Measurements from ENCODE around the gene RABL6.

Gene RABL6

DNA sequence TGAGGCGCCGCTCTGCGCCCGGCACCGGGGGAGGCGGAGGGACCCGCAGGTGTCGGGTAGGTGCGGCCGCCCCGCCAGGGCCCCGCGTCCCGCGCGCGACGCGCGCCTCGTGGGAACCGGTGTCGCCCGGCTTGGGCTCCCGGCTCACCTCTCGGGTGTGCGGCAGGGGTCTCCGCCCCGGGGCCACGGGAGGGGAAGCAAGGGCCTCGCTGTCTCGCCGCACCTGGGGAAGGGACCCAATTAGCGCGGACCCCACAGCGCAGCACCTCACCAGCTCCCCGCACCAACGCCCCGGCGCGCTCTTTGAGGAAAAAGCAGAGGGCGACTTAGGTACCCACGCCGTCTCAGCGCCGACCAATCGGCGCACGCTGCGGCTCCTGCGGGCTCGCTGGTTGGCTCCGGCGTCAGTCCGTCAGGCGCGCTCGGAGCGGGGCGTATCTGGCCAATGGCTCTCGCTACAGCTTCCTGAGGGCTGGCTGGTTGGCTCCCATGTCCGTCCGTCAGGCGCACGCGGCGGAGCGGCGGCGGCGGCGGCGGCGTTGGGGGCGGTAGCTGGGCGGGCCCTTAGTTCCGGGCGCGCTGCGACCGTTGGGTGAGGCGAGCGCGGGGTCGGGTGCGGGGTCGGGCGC, 78.3 kb downstream of the RABL6 start, which contains the start of gene TRAF2:
Gene TRAF2, plus strand, starts transcription at position 567 of the 629 bp plus-strand sequence. CDS start 12,225 bp downstream, outside the sequence.
- peak; percentile 96 for DNase-seq

DNA sequence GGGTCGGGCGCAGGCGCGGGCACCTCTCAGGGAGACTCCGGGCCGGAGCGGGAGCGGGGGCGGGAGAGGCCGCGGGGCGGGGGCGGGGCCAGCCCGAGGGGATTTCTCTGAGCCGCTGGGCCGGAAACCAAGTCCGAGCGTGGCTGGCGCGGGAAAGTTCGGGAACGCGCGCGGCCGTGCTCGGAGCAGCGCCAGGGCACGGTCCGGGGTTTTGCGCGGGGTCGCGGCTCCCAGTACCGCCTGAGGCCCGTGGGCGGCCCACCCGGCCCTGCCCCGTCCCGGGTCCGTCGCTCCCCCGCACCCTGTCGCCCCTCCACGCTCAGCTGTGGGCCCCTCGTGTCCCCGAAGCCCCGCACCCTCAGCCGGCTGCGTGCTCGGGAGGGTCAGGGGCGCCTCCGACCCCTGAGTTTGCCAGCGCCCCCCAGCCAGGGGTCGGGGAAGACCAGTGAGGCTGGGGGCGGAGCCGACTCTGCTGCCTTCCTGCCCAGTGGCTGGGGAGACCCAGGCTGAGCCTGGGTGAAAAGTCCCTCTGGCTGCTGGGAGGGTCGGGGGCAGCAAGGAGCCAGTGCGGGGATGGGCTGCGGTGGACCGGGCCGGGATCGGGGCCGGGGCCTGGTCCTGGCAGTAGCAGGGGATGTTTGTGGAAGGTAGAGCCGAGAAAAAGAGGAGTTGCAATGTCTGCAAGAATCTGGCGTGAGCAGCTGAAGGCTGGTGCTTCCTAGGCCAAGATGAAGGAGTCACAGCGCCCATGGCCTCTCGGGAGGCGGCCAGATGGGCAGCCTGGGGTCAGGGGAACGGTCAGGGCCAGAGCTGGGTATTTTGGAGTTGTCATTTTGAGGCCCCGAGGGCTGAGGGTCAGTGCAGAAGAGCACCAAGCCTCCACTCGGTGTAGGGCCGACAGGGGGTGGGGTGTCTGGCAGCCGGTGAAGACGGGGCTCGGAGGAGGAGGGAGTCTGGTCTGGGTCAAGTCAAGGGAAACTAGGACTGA, 79.2 kb downstream of the RABL6 start:
- peak; percentile 56 for DNase-seq

DNA sequence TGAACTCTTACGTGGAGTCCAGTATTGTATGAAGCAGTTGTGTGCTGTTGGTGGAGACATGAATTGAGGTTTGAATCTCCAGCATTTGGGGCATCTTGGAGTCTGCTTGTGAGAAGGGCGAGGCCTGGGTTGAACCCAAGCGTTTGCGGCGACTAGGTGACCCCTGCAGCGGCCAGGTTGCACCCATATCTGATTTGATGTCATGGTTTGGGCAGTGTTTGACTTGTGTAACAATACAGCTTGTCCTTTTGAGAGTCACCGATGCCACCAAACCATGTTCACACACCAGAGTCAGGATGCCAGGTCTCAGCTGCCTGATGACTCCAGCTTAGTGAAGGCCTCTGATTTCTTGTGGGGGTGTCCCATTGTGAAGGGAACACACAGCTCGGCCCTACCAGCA, 80.7 kb downstream of the RABL6 start:
- DNase-seq = no peak

DNA sequence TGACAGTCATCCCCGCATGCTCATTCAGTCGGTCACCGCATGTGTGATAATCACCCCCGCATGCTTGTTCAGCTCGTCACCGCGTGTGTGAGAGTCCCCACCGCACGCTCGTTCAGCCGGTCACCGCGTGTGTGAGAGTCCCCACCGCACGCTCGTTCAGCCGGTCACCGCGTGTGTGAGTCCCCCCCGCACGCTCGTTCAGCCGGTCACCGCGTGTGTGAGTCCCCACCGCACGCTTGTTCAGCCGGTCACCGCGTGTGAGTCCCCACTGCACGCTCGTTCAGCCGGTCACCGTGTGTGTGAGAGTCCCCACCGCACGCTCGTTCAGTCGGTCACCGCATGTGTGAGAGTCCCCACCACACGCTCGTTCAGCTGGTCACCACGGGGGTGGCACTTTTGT, 82.1 kb downstream of the RABL6 start:
- no peak for DNase-seq

DNA sequence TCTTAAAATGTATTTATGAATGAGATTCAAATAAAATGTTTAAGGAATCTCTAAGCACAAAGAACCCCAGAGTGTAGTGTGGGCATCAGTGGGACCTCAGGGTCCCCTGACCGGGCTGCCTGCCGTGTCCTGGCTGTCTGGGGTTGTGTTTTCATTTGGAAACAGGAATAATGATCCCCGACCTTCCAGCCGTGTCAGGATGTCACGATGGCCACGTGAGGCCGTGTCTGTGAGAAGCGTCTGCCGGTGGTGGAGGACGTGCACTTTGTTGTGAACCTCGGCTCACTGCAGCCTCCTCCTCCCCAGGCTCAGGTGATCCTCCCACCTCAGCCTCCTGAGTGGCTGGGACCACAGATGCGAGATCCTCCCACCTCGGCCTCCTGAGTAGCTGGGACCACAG, 82.9 kb downstream of the RABL6 start:
- no peak for DNase-seq
